Measurements from ENCODE around the gene HSPA6. TPM values are rescaled to one million over a fixed set of nuclear protein-coding genes. Genes with fewer than 3 reads are reported as not detected.
"Not testable (repeated sequence)": the region's sequence is repeated elsewhere in the genome, so short reads cannot be mapped to it uniquely, and the experiment has no call there.

HSPA6 gene
- total and polyA plus RNA-seq, 2 donors (not counting 1 experiment from before 2014, with no cell fraction given): 8.5 to 11.2 TPM

DNA sequence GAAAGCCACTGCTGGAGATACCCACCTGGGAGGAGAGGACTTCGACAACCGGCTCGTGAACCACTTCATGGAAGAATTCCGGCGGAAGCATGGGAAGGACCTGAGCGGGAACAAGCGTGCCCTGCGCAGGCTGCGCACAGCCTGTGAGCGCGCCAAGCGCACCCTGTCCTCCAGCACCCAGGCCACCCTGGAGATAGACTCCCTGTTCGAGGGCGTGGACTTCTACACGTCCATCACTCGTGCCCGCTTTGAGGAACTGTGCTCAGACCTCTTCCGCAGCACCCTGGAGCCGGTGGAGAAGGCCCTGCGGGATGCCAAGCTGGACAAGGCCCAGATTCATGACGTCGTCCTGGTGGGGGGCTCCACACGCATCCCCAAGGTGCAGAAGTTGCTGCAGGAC lies 981 bp downstream of the HSPA6 start:
- H3K4me3 Mint-ChIP-seq: peak overlapping the region; percentile 86
- H3K9ac ChIP-seq (ENCODE audit: low read length): peak overlapping the region; percentile 57
- H3K79me2 ChIP-seq (ENCODE audit: control insufficient read depth, insufficient read depth, low read length); ATAC-seq (ENCODE audit: low read depth); H4K20me1 ChIP-seq (ENCODE audit: control insufficient read depth, insufficient read depth, low read length, poor library complexity, severe bottlenecking); H3K9me3 Mint-ChIP-seq (ENCODE audit: insufficient read depth); CTCF ChIA-PET; H3K9me3 ChIP-seq (ENCODE audit: control extremely low read depth in 1 of 3, control insufficient read depth in 2 of 3, insufficient read depth in 1 of 3, low read length in 2 of 3); H3K27ac Mint-ChIP-seq; H3K36me3 ChIP-seq (replicated peaks in 1 of 2; ENCODE audit: control extremely low read depth in 1 of 2, control insufficient read depth in 1 of 2, extremely low read depth in 1 of 2, insufficient read depth in 2 of 2, low read length in 1 of 2); H2AFZ ChIP-seq (ENCODE audit: insufficient read depth, low read depth, low read length, poor library complexity, severe bottlenecking); H3K27me3 ChIP-seq (replicated peaks in 1 of 4; ENCODE audit: control extremely low read depth in 1 of 4, control insufficient read depth in 3 of 4, insufficient read depth in 4 of 4, low read length in 3 of 4); POLR2A ChIA-PET; H3K27ac ChIP-seq (ENCODE audit: low read length in 2 of 2); DNase-seq: not testable (repeated sequence)
- peaks cover 0 to 14% of the 10 kb centered on the region in 2 donors for H3K4me1 ChIP-seq (ENCODE audit: control insufficient read depth in 2 of 2, insufficient read depth in 2 of 2, low read length in 2 of 2)
- intact Hi-C loops (cut with micrococcal nuclease): loop anchor here (2.0 kb wide), 1 partner anchor 15 kb away; no protein-coding TSS in a partner anchor
- H3K4me1 Mint-ChIP-seq: peaks cover 13% of the 10 kb centered on the region
- H3K4me2 ChIP-seq (replicated peaks; ENCODE audit: low read depth, low read length, poor library complexity, severe bottlenecking): peak overlapping the region; percentile 63
- peaks cover 16% of the 10 kb centered on the region for H3K27me3 Mint-ChIP-seq
- H3K4me3 ChIP-seq (ENCODE audit: control extremely low read depth in 1 of 5, extremely low read depth in 1 of 5, insufficient read depth in 1 of 5, low read depth in 2 of 5, low read length in 4 of 5): peak overlapping the region in 3 of 5 experiments; percentile 56 to 85 (median 80)
- WGBS (ENCODE audit: insufficient coverage): 56% methylated on average over 12 of the region's 23 CpGs

DNA sequence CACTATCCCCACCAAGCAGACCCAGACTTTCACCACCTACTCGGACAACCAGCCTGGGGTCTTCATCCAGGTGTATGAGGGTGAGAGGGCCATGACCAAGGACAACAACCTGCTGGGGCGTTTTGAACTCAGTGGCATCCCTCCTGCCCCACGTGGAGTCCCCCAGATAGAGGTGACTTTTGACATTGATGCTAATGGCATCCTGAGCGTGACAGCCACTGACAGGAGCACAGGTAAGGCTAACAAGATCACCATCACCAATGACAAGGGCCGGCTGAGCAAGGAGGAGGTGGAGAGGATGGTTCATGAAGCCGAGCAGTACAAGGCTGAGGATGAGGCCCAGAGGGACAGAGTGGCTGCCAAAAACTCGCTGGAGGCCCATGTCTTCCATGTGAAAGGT lies 1.6 kb downstream of the HSPA6 start:
- H3K9me3 ChIP-seq (ENCODE audit: control extremely low read depth in 1 of 3, control insufficient read depth in 2 of 3, insufficient read depth in 1 of 3, low read length in 2 of 3); H2AFZ ChIP-seq (ENCODE audit: insufficient read depth, low read depth, low read length, poor library complexity, severe bottlenecking); CTCF ChIA-PET; H3K4me3 ChIP-seq (ENCODE audit: control extremely low read depth in 1 of 5, extremely low read depth in 1 of 5, insufficient read depth in 1 of 5, low read depth in 2 of 5, low read length in 4 of 5); H3K9ac ChIP-seq (ENCODE audit: low read length); H4K20me1 ChIP-seq (ENCODE audit: control insufficient read depth, insufficient read depth, low read length, poor library complexity, severe bottlenecking); H3K27me3 ChIP-seq (replicated peaks in 1 of 4; ENCODE audit: control extremely low read depth in 1 of 4, control insufficient read depth in 3 of 4, insufficient read depth in 4 of 4, low read length in 3 of 4); H3K27ac Mint-ChIP-seq; ATAC-seq (ENCODE audit: low read depth); H3K27ac ChIP-seq (ENCODE audit: low read length in 2 of 2); H3K36me3 ChIP-seq (replicated peaks in 1 of 2; ENCODE audit: control extremely low read depth in 1 of 2, control insufficient read depth in 1 of 2, extremely low read depth in 1 of 2, insufficient read depth in 2 of 2, low read length in 1 of 2); POLR2A ChIA-PET; DNase-seq; H3K4me2 ChIP-seq (replicated peaks; ENCODE audit: low read depth, low read length, poor library complexity, severe bottlenecking); H3K79me2 ChIP-seq (ENCODE audit: control insufficient read depth, insufficient read depth, low read length); H3K9me3 Mint-ChIP-seq (ENCODE audit: insufficient read depth): not testable (repeated sequence)
- Mint-ChIP-seq H3K27me3 (peaks cover 16% of the 10 kb centered on the region), H3K4me3 (peak overlapping the region; percentile 13), H3K4me1 (peaks cover 15% of the 10 kb centered on the region)
- intact Hi-C loops (cut with micrococcal nuclease): loop anchor here (2.0 kb wide), 1 partner anchor 15 kb away; no protein-coding TSS in a partner anchor
- peaks cover 0 to 14% of the 10 kb centered on the region in 2 donors for H3K4me1 ChIP-seq (ENCODE audit: control insufficient read depth in 2 of 2, insufficient read depth in 2 of 2, low read length in 2 of 2)
- 62% methylated on average over 5 of the region's 7 CpGs for WGBS (ENCODE audit: insufficient coverage)

DNA sequence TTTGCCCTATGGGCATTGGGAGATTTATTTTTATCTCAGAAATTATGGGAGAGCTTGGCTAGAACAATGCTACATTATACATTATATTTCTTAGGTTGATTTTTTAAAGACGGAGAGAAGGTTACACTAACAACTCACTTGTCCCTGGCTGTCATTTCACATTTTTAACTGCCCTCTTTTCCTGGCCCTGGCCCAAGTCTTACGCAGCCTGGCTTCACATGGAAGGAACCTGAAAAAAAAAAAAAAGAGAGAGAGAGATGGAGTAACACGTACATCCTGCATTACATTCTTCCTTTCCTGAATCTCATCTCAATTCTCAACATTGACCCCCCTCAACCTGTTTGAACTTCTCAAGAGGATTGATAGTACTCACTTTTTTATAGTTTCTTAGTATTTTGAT lies 4.2 kb downstream of the HSPA6 start:
- POLR2A ChIA-PET; H3K4me3 Mint-ChIP-seq; H3K9ac ChIP-seq (ENCODE audit: low read length); H3K79me2 ChIP-seq (ENCODE audit: control insufficient read depth, insufficient read depth, low read length); intact Hi-C loops (cut with micrococcal nuclease); DNase-seq; H3K9me3 ChIP-seq (ENCODE audit: control extremely low read depth in 1 of 3, control insufficient read depth in 2 of 3, insufficient read depth in 1 of 3, low read length in 2 of 3); H2AFZ ChIP-seq (ENCODE audit: insufficient read depth, low read depth, low read length, poor library complexity, severe bottlenecking); ATAC-seq (ENCODE audit: low read depth); H4K20me1 ChIP-seq (ENCODE audit: control insufficient read depth, insufficient read depth, low read length, poor library complexity, severe bottlenecking); H3K9me3 Mint-ChIP-seq (ENCODE audit: insufficient read depth); H3K4me3 ChIP-seq (ENCODE audit: control extremely low read depth in 1 of 5, extremely low read depth in 1 of 5, insufficient read depth in 1 of 5, low read depth in 2 of 5, low read length in 4 of 5); H3K27ac Mint-ChIP-seq; H3K27me3 ChIP-seq (replicated peaks in 1 of 4; ENCODE audit: control extremely low read depth in 1 of 4, control insufficient read depth in 3 of 4, insufficient read depth in 4 of 4, low read length in 3 of 4); H3K36me3 ChIP-seq (replicated peaks in 1 of 2; ENCODE audit: control extremely low read depth in 1 of 2, control insufficient read depth in 1 of 2, extremely low read depth in 1 of 2, insufficient read depth in 2 of 2, low read length in 1 of 2); H3K27ac ChIP-seq (ENCODE audit: low read length in 2 of 2); H3K4me2 ChIP-seq (replicated peaks; ENCODE audit: low read depth, low read length, poor library complexity, severe bottlenecking); CTCF ChIA-PET: not testable (repeated sequence)
- Mint-ChIP-seq H3K4me1 (peaks cover 20% of the 10 kb centered on the region), H3K27me3 (peaks cover 16% of the 10 kb centered on the region)
- H3K4me1 ChIP-seq (ENCODE audit: control insufficient read depth in 2 of 2, insufficient read depth in 2 of 2, low read length in 2 of 2): peaks cover 2 to 21% of the 10 kb centered on the region in 2 donors
- no CpG with 5 or more reads among the region's 3 CpGs for WGBS (ENCODE audit: insufficient coverage)

DNA sequence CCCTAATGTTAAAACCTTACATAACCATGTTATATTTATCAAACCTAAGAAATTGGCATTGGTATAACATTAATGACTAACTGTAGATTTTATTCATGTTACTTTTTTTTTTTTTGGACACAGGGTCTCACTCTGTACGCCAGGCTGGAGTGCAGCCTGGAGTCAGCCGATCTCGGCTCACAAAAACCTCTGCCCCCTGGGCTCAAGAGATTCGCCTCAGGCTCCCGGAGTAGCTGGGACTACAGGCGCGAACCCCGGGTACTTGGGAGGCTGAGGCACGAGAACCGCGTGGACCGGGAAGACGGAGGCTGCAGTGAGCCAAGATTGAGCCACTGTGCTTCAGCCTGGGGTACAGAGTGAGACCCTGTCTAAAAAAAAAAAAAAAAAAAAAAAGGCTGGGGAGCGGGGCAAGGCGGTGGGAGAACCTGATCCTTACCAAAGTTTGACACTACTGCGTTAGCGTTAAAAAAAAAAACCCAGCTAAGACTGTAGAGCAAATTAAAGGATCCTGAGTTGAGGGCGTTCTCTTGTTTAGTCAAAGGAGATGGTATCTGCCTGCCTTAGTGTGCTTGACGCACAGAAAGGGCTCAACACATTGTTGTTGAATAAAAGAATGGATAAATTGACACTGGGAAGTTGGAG lies 5.2 kb downstream of the HSPA6 start:
- Mint-ChIP-seq H3K27me3 (peaks cover 16% of the 10 kb centered on the region), H3K4me3 (peak overlapping the region; percentile 86), H3K27ac (peak overlapping the region; percentile 96), H3K4me1 (peaks cover 17% of the 10 kb centered on the region)
- intact Hi-C loops (cut with micrococcal nuclease): loop anchor here (2.0 to 10.0 kb wide), 3 partner anchors 43 to 105 kb away; no protein-coding TSS in a partner anchor
- H3K9me3 ChIP-seq (ENCODE audit: control extremely low read depth in 1 of 3, control insufficient read depth in 2 of 3, insufficient read depth in 1 of 3, low read length in 2 of 3); H3K27ac ChIP-seq (ENCODE audit: low read length in 2 of 2); H3K36me3 ChIP-seq (replicated peaks in 1 of 2; ENCODE audit: control extremely low read depth in 1 of 2, control insufficient read depth in 1 of 2, extremely low read depth in 1 of 2, insufficient read depth in 2 of 2, low read length in 1 of 2); H3K27me3 ChIP-seq (replicated peaks in 1 of 4; ENCODE audit: control extremely low read depth in 1 of 4, control insufficient read depth in 3 of 4, insufficient read depth in 4 of 4, low read length in 3 of 4); ATAC-seq (ENCODE audit: low read depth); CTCF ChIA-PET; H3K79me2 ChIP-seq (ENCODE audit: control insufficient read depth, insufficient read depth, low read length); H4K20me1 ChIP-seq (ENCODE audit: control insufficient read depth, insufficient read depth, low read length, poor library complexity, severe bottlenecking); H2AFZ ChIP-seq (ENCODE audit: insufficient read depth, low read depth, low read length, poor library complexity, severe bottlenecking); H3K9me3 Mint-ChIP-seq (ENCODE audit: insufficient read depth); POLR2A ChIA-PET: not testable (repeated sequence)
- peak overlapping the region; percentile 80 for H3K9ac ChIP-seq (ENCODE audit: low read length)
- peak overlapping the region; percentile 70 for H3K4me2 ChIP-seq (replicated peaks; ENCODE audit: low read depth, low read length, poor library complexity, severe bottlenecking)
- H3K4me1 ChIP-seq (ENCODE audit: control insufficient read depth in 2 of 2, insufficient read depth in 2 of 2, low read length in 2 of 2): peaks cover 2 to 19% of the 10 kb centered on the region in 2 donors
- DNase-seq: peak; percentile 33
- peak overlapping the region; percentile 58 to 90 (median 68) for H3K4me3 ChIP-seq (ENCODE audit: control extremely low read depth in 1 of 5, extremely low read depth in 1 of 5, insufficient read depth in 1 of 5, low read depth in 2 of 5, low read length in 4 of 5)
- WGBS (ENCODE audit: insufficient coverage): 27% methylated on average over 11 of the region's 19 CpGs
